GM12801 (cell line): ENCODE results near the gene DDX17.

Experiments
- TF ChIP-seq, protein P1 (sequence below): IDR thresholded peaks from one replicate; pipeline ENCODE4 v1.5.1; 2011; ENCODE audit warnings: control low read depth; ENCODE audit not compliant: insufficient read length; ENCODE audit errors: extremely low read depth

Gene DDX17

DNA sequence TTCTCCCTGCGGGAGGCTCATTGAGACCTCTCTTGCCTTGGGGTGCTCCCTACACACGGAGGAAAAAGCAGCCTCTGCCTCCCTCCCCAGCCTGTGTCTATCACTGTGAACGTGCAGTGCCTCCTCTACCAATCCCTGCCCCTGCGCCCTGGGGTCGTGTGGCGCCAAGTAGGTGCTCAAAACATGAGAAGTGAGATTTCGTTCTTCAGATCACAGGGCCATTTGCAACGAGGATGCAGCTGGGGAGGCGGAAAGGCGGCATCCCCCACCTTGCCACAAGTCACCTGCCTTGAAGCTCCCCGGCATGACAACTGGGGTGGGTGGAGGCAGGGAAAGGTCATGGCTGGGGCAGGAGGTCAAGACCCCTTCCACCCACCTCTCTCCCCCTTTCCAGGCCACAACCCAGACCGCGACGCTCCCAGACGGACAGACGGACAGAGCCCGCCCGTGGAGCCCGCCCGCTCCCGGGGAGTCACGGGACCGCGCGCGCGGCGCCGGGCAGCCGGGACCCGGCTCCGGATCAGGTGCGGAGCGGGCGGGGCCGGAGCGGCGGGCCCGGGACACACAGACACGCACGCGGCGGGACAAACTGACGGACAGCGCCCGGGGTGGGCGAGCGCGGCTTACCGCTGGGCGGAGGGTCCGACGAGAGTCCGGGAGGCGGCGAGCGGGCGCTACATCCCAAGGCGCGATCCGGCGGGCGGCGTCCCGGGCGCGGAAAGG is 51.6 kb downstream of the DDX17 start:
- TF ChIP-seq, protein P1, sequence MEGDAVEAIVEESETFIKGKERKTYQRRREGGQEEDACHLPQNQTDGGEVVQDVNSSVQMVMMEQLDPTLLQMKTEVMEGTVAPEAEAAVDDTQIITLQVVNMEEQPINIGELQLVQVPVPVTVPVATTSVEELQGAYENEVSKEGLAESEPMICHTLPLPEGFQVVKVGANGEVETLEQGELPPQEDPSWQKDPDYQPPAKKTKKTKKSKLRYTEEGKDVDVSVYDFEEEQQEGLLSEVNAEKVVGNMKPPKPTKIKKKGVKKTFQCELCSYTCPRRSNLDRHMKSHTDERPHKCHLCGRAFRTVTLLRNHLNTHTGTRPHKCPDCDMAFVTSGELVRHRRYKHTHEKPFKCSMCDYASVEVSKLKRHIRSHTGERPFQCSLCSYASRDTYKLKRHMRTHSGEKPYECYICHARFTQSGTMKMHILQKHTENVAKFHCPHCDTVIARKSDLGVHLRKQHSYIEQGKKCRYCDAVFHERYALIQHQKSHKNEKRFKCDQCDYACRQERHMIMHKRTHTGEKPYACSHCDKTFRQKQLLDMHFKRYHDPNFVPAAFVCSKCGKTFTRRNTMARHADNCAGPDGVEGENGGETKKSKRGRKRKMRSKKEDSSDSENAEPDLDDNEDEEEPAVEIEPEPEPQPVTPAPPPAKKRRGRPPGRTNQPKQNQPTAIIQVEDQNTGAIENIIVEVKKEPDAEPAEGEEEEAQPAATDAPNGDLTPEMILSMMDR, result no peak

DNA sequence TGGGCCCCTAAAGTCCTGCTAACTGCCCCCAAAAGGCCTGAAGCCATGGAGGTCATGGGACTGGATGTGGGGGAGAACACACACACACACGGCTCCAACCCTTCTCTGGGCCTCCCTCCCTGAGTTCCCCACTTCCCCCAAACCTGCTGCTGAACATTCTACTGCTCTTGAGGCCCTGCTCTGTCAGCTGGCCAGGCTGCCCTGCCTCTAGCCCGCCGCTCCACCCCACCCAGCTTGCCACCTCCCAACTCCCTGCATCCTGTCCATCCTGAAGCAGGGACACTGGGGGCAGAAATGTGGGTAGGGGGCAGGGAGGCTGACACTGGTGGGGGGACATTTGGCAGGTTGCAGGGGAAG is 52.1 kb downstream of the DDX17 start:
- TF ChIP-seq, protein P1, result no peak

DNA sequence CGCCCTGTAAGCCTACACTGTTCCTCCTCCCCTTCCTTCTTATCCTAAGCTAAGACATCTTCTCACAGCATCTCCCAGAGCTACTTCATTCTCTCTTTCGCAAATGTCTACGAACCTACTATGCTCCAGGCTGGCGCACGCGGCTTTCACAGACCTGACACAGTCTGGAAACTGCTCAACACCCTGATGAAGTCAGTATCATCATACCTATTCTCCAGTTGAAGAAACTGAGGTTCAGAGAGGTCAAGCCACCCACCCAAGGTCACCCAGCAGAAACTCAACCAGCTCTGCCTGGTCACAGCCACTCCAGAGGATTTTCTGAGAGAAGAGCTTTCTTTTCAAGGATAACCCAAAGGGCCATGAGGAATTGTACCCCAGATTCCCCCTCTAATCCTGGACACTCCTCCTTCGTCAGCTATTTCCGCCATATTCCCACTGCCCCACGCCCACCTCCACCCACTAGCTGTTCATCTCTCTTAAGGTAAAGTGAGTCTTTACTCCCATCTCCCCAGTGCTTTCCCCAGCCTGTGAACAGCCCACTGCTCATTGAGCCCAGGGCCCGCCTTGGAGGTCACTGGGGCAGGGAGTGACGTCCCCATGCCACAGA is 52.9 kb downstream of the DDX17 start:
- TF ChIP-seq, protein P1, result no peak

DNA sequence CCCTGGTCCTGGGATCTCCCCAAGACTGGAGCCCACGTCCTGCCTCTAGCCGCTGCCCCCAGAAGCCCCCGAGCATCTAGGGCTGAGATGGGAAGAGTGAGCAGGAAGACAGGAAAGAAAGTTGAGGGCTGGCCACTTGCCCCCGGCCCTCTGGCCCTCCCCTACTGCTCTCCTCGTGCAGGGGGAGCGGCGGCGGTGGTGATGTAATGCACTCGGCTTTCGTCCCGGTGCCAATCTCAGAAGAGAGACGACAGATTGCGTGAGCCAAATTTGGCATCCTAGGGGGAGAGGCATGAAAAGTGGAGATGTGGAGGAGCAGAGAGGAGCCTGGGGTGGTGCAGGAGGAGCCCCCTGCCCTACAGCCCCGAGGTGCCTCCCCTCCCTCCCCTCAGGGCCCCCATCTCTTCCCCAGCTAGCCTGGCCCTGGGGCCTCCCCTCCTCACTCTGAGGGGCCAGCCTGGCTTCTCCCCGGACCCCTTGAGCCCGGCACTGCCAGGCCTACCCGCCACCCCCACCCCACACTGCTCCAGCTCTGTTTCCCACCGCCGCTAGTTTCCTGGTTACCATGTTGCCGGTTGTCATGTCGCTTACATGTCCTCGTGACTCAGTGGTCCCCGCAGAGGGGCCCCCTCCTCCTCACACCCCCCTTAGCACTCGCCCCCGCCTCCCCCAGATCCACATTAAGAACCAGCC is 53.6 kb downstream of the DDX17 start:
- TF ChIP-seq, protein P1, result no peak

DNA sequence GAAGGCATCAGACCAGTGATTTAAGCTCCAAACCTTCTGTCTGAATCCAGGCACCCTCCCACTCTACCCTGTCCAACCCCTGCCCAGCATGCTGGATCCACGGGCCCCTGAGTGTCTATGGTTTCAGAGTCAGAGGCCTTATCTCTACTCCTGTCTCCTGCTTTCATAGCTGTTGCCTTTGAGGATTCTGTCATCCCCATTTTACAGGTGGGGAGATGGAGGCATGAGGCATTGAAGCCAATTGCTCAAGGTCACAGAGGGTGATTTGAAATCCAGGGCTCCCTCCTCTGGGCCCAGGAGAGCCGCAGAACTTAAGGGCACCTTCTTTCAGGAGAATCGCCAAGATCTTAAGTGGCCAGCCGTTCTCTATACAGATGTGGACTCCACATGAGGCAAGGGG is 54.2 kb downstream of the DDX17 start:
- TF ChIP-seq, protein P1, result no peak

DNA sequence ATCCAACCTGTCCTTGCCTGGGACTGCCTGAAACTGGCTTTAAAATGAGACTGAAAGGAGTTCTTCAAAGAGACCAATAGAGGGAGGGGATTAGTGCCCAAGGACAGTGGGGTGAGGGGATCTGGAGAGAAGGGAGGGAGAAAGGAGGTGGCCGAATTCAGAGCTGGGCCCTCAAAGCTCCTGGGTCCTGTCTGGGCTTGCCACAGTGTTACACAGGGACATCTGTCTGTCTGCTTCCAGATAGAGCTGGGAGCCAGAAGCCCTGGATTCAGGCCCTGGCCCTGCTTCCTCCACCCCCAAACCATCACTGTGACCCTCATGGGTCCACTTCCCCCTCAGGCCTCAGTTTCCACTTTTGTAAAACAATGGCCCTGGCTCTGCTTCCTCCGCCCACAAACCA is 54.7 kb downstream of the DDX17 start:
- TF ChIP-seq, protein P1, result no peak

DNA sequence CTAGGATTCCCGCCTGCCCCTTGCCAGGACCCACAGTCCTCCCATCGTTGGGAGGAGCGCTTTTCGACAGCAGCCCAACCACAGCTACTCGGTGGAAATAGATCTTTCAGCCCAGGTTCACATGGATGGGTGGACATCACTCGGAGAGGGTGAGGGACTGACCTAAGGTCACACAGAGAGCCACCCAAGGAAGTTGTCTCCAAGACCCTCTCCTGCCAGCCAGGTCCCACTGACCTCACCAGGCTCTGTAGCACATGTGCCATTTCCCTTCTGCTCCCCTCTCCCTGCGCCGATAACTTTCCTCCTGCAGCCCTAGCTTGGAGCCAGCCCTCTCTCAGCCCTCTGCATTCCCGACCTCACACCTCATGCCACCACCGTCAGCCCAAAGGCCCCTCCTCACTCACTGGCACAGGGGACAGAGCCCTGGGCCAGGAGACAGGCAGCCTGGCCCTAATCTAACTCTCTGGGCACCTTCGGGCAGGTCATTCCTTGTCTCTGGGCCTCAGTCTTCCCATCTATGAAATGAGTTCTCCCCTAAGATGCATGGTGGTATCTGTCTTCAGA is 55.8 kb downstream of the DDX17 start:
- TF ChIP-seq, protein P1, result no peak
